Mesothelial cell of epicardium (in vitro differentiated cells): ENCODE data around the gene CMTM3. TPM values are rescaled to one million over a fixed set of nuclear protein-coding genes. Genes with fewer than 3 reads are reported as not detected.

Experiments
- DNase-seq, 2 experiments: peaks; one replicate each; pipeline ENCODE4 v3.0.0; 2021; ENCODE audit warnings: low spot score in 2 of 2; ENCODE audit not compliant: unreplicated experiment in 2 of 2
- H3K27ac Mint-ChIP-seq: 2 replicates; pipeline ENCODE4 v1.8.0; 2021; ENCODE audit warnings: mixed read lengths
- H3K27me3 Mint-ChIP-seq: 2 replicates; pipeline ENCODE4 v1.8.0; 2021; ENCODE audit warnings: low read depth, mixed read lengths
- H3K36me3 Mint-ChIP-seq: 2 replicates; pipeline ENCODE4 v1.8.0; 2021; ENCODE audit warnings: mixed read lengths
- H3K4me1 Mint-ChIP-seq: 2 replicates; pipeline ENCODE4 v1.8.0; 2021; ENCODE audit warnings: mixed read lengths
- H3K4me3 Mint-ChIP-seq: 2 replicates; pipeline ENCODE4 v1.8.0; 2021; ENCODE audit warnings: mild to moderate bottlenecking, moderate library complexity, mixed read lengths
- H3K9me3 Mint-ChIP-seq: 2 replicates; pipeline ENCODE4 v1.8.0; 2021; ENCODE audit warnings: mixed read lengths
- total RNA-seq: library from RNA; stranded (reverse); gene quantifications from 3 replicates; pipeline ENCODE4 v1.2.1, GENCODE V29; 2021
- TF ChIP-seq, protein P1 (sequence below): fragments of 200-600 bp; sonication (generic); IDR thresholded peaks from one replicate; pipeline ENCODE4 v1.5.0; 2021; ENCODE audit warnings: antibody characterized with exemption; ENCODE audit not compliant: unreplicated experiment

CMTM3 gene
- total RNA-seq, 1 donor from 2014 or later, result 60.7 TPM

DNA sequence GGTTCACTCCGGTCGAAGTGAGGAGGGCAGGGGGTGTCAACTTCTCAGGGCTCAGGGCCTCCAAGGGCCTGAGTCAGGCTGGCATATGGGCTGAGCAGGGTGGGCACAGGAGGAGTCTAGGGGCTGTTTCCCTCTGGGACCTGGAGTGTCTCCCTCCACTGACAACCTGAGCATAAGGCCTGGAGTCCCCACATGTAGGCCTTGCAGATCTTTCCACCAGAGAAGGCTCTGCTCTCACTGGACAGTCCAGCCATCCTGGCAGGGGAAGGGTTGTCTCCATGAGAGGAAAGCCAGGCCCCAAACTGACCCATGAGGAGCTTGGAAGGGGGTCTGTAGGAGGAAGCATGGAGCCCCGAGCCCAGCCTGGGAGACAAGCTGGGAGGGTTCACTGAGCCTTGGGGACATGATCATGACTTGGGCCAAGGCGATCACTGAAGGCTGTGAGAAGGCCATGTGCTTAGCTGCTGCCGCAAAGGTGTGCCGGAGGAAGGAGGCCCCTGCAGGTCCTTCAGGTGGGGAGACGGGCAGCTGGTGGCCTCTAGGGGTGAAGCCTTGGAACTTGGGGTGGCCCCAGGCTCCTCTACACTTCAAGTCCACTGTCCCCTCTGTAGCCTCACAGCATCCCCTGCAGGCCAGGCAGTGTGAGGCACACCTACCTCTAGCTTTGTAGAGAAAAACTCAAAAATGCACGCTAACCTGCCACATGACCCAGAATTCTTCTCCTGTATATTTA is 15.4 kb upstream of the CMTM3 start:
- no peak overlapping the region for H3K27ac Mint-ChIP-seq
- H3K9me3 Mint-ChIP-seq, result no peaks in the 10 kb centered on the region
- no peaks in the 10 kb centered on the region for H3K36me3 Mint-ChIP-seq
- no peak for DNase-seq
- no peaks in the 10 kb centered on the region for H3K27me3 Mint-ChIP-seq
- H3K4me3 Mint-ChIP-seq, result no peak overlapping the region
- H3K4me1 Mint-ChIP-seq, result peaks cover 6% of the 10 kb centered on the region
- TF ChIP-seq, protein P1, sequence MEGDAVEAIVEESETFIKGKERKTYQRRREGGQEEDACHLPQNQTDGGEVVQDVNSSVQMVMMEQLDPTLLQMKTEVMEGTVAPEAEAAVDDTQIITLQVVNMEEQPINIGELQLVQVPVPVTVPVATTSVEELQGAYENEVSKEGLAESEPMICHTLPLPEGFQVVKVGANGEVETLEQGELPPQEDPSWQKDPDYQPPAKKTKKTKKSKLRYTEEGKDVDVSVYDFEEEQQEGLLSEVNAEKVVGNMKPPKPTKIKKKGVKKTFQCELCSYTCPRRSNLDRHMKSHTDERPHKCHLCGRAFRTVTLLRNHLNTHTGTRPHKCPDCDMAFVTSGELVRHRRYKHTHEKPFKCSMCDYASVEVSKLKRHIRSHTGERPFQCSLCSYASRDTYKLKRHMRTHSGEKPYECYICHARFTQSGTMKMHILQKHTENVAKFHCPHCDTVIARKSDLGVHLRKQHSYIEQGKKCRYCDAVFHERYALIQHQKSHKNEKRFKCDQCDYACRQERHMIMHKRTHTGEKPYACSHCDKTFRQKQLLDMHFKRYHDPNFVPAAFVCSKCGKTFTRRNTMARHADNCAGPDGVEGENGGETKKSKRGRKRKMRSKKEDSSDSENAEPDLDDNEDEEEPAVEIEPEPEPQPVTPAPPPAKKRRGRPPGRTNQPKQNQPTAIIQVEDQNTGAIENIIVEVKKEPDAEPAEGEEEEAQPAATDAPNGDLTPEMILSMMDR, result no peak

DNA sequence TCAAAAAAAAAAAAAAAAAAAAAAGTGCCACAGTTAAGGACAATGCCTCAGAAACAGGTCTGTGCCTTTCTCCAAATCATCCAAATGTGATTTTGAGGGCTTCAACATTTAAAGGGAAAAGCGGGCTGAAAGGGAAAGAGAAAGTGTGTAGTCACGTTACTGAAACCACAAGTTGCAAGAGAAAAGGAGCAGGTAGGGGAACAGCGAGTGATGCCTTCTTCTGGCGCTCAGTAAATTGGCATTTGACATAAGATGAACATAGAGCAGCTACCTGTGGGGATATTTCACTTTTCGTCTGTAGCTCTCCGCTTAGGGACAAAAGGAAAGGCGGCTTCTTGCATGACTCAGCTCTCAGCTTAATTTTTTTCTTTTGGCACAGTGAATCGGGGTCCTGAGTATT is 14.2 kb upstream of the CMTM3 start:
- no peak overlapping the region for H3K4me3 Mint-ChIP-seq

DNA sequence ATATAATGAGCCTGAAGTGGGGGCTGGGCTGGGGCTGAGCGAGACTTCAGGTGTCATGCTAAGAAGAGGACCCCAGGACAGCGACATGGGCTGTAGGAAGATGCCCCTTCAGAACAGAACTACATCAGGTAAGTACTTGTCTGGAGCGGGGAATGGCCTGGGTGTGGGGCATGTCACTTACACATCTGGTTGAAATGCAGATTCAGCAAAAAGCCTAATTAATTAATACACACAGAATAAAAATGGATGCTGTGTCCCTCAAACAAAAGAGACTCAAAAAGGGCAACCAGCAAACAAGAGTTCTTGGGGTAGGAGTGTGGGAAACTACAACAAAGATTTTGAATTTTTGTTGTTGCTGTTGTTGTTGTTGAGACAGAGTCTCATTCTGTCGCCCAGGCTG is 13.5 kb upstream of the CMTM3 start:
- Mint-ChIP-seq H3K27me3 (no peaks in the 10 kb centered on the region), H3K4me3 (no peak overlapping the region), H3K4me1 (peaks cover 2% of the 10 kb centered on the region), H3K36me3 (no peaks in the 10 kb centered on the region), H3K9me3 (no peaks in the 10 kb centered on the region), H3K27ac (no peak overlapping the region)
- TF ChIP-seq, protein P1, result no peak
- no peak for DNase-seq

More for the DNA sequence above, 14.2 kb upstream of the CMTM3 start:
- TF ChIP-seq, protein P1, result no peak
- no peaks in the 10 kb centered on the region for H3K36me3 Mint-ChIP-seq
- H3K27me3 Mint-ChIP-seq, result no peaks in the 10 kb centered on the region
- peaks cover 6% of the 10 kb centered on the region for H3K4me1 Mint-ChIP-seq
- no peaks in the 10 kb centered on the region for H3K9me3 Mint-ChIP-seq
- DNase-seq, result no peak
- no peak overlapping the region for H3K27ac Mint-ChIP-seq

DNA sequence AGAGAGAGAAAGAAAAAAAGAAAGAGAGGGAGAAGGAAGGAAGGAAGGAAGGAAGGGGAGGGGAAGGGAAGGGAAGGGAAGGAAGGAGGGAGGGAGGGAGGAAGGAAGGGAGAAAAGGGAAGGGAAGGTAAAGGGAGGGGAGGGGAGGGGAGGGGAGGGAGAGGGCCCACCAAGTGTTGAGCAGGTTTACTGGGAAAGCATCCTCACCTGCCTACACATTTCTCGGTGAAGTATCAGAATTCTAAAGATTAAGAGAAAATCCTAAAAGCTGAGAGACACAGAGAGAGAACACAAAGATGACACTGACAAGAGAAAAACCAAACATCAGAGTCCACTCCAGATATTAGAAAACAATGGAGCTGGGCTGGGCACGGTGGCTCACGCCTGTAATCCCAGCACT is 12.3 kb upstream of the CMTM3 start:
- Mint-ChIP-seq H3K27me3 (no peaks in the 10 kb centered on the region), H3K4me3 (no peak overlapping the region), H3K27ac (no peak overlapping the region), H3K36me3 (no peaks in the 10 kb centered on the region), H3K4me1 (peaks cover 2% of the 10 kb centered on the region), H3K9me3 (no peaks in the 10 kb centered on the region)
- TF ChIP-seq, protein P1, result no peak
- no peak for DNase-seq

DNA sequence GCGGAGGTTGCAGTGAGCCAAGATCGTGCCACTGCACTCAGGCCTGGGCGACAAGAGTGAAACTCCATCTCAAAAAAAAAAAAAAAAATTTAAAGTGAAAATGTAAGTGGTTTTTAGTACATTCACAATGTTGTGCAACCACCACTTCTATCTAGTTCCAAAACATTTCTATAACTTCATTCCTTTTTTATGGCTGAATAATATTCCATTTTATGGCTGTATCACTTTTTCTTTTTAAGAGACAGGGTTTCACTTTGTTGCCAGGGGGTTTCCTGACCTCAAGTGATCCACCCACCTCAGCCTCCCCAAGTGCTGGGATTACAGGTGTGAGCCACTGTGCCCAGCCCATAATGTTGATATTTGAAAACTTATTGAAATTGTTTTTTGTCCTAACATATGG is 11.7 kb upstream of the CMTM3 start:
- TF ChIP-seq, protein P1, result no peak
- no peaks in the 10 kb centered on the region for H3K36me3 Mint-ChIP-seq
- no peak overlapping the region for H3K27ac Mint-ChIP-seq
- no peak overlapping the region for H3K4me3 Mint-ChIP-seq
- no peaks in the 10 kb centered on the region for H3K9me3 Mint-ChIP-seq
- no peaks in the 10 kb centered on the region for H3K27me3 Mint-ChIP-seq
- H3K4me1 Mint-ChIP-seq, result peaks cover 2% of the 10 kb centered on the region
- DNase-seq, result no peak
